ENCODE data around the gene KY.
"Not testable (repeated sequence)": the region's sequence is repeated elsewhere in the genome, so short reads cannot be mapped to it uniquely, and the experiment has no call there.

Gene KY

GRCh38 chr3:134601539-134602439 lies 49.0 kb downstream of the KY start:
- peak; percentile 55 for DNase-seq (ENCODE audit: low read depth)

GRCh38 chr3:134600685-134601463 lies 49.9 kb downstream of the KY start:
- DNase-seq (ENCODE audit: low read depth): peak; percentile 69

- peak; percentile 47 for DNase-seq (ENCODE audit: low read depth)
Observed at GRCh38 chr3:134600206-134600605, 50.6 kb downstream of the KY start.

- no peak for DNase-seq (ENCODE audit: low read depth)
Observed at GRCh38 chr3:134598763-134599545, 51.9 kb downstream of the KY start.

GRCh38 chr3:134597390-134597970 lies 53.3 kb downstream of the KY start:
- no peak for DNase-seq (ENCODE audit: low read depth)

GRCh38 chr3:134594986-134595385 lies 55.8 kb downstream of the KY start:
- not testable (repeated sequence) for DNase-seq (ENCODE audit: low read depth)

GRCh38 chr3:134594331-134594741 lies 56.5 kb downstream of the KY start:
- no peak for DNase-seq (ENCODE audit: low read depth)

- no peak for DNase-seq (ENCODE audit: low read depth)
Observed at GRCh38 chr3:134592806-134593205, 58.0 kb downstream of the KY start.

GRCh38 chr3:134590766-134591165 lies 60.1 kb downstream of the KY start:
- DNase-seq (ENCODE audit: low read depth): peak; percentile 18

GRCh38 chr3:134579141-134579665 lies 71.6 kb downstream of the KY start:
- DNase-seq (ENCODE audit: low read depth): no peak

- DNase-seq (ENCODE audit: low read depth): no peak
Observed at GRCh38 chr3:134576831-134577230, 74.0 kb downstream of the KY start.

- no peak for DNase-seq (ENCODE audit: low read depth)
Observed at GRCh38 chr3:134576426-134576825, 74.4 kb downstream of the KY start.

- not testable (repeated sequence) for DNase-seq (ENCODE audit: low read depth)
Observed at GRCh38 chr3:134569899-134570298, 80.9 kb downstream of the KY start.

- DNase-seq (ENCODE audit: low read depth): no peak
Observed at GRCh38 chr3:134568790-134569189, 82.0 kb downstream of the KY start.

- no peak for DNase-seq (ENCODE audit: low read depth)
Observed at GRCh38 chr3:134567605-134568004, 83.2 kb downstream of the KY start.

- peak; percentile 16 for DNase-seq (ENCODE audit: low read depth)
Observed at GRCh38 chr3:134564991-134565390, 85.8 kb downstream of the KY start.

- DNase-seq (ENCODE audit: low read depth): no peak
Observed at GRCh38 chr3:134563601-134564000, 87.2 kb downstream of the KY start.

- no peak for DNase-seq (ENCODE audit: low read depth)
Observed at GRCh38 chr3:134562055-134562454, 88.8 kb downstream of the KY start.

- no peak for DNase-seq (ENCODE audit: low read depth)
Observed at GRCh38 chr3:134559591-134559990, 91.2 kb downstream of the KY start.
